Inferior parietal cortex (tissue), 1 donor: Measurements from ENCODE around the gene ACTL7B.
"Not testable (repeated sequence)": the region's sequence is repeated elsewhere in the genome, so short reads cannot be mapped to it uniquely, and the experiment has no call there.

Experiments
- DNase-seq: peaks from one replicate; pipeline ENCODE4 v3.0.0-alpha.2; 2016; ENCODE audit errors: extremely low spot score

ACTL7B gene

GRCh38 chr9:108869092-108869725 lies 13.4 kb upstream of the ACTL7B start:
- DNase-seq: no peak

- DNase-seq: no peak
Measured at GRCh38 chr9:108867829-108868228, 12.0 kb upstream of the ACTL7B start.

- DNase-seq: no peak
Measured at GRCh38 chr9:108867116-108867515, 11.3 kb upstream of the ACTL7B start.

- DNase-seq: no peak
Measured at GRCh38 chr9:108866001-108866420, 10.2 kb upstream of the ACTL7B start.

GRCh38 chr9:108865037-108865436 lies 9.3 kb upstream of the ACTL7B start:
- DNase-seq: no peak

- DNase-seq: no peak
Measured at GRCh38 chr9:108864446-108864845, 8.7 kb upstream of the ACTL7B start.

- DNase-seq: no peak
Measured at GRCh38 chr9:108863891-108864290, 8.1 kb upstream of the ACTL7B start.

- no peak for DNase-seq
Measured at GRCh38 chr9:108861997-108862396, 6.2 kb upstream of the ACTL7B start, which contains the start of gene ACTL7A. Gene ACTL7A (plus strand): TSS chr9:108862266. CDS start chr9:108862323, 57 bp downstream.

- no peak for DNase-seq
Measured at GRCh38 chr9:108861464-108861863, 5.7 kb upstream of the ACTL7B start.

- no peak for DNase-seq
Measured at GRCh38 chr9:108860764-108861163, 5.0 kb upstream of the ACTL7B start.

- no peak for DNase-seq
Measured at GRCh38 chr9:108860354-108860753, 4.6 kb upstream of the ACTL7B start.

- no peak for DNase-seq
Measured at GRCh38 chr9:108859459-108860114, 3.8 kb upstream of the ACTL7B start.

GRCh38 chr9:108857572-108857971 lies 1.8 kb upstream of the ACTL7B start:
- DNase-seq: no peak

GRCh38 chr9:108855529-108855886 lies 278 bp downstream of the ACTL7B start:
- no peak for DNase-seq

GRCh38 chr9:108854641-108855528 lies 901 bp downstream of the ACTL7B start:
- no peak for DNase-seq

- no peak for DNase-seq
Measured at GRCh38 chr9:108854094-108854493, 1.7 kb downstream of the ACTL7B start.

GRCh38 chr9:108852079-108852478 lies 3.7 kb downstream of the ACTL7B start:
- DNase-seq: no peak

- DNase-seq: no peak
Measured at GRCh38 chr9:108851138-108851537, 4.6 kb downstream of the ACTL7B start.

GRCh38 chr9:108850293-108850897 lies 5.4 kb downstream of the ACTL7B start:
- no peak for DNase-seq

GRCh38 chr9:108848296-108848695 lies 7.5 kb downstream of the ACTL7B start:
- DNase-seq: not testable (repeated sequence)

GRCh38 chr9:108845947-108846346 lies 9.8 kb downstream of the ACTL7B start:
- no peak for DNase-seq

- no peak for DNase-seq
Measured at GRCh38 chr9:108845507-108845906, 10.3 kb downstream of the ACTL7B start.
